Stimulated activated CD4-positive, alpha-beta T cell treated with anti-CD3 and anti-CD28 coated beads, TNF-alpha, amount 100 ng/mL, for 48 hours (primary cell): ENCODE measurements around the gene EPN3.

Source experiments
- DNase-seq, 3 donors: peaks; one replicate each; pipeline ENCODE4 v3.0.0-alpha.2; 2020; ENCODE audit warnings: low read depth in 3 of 3

The EPN3 gene

GRCh38 chr17:50549256-50549941 lies 16.9 kb downstream of the EPN3 start:
- DNase-seq = no peak

GRCh38 chr17:50549969-50550368 lies 17.4 kb downstream of the EPN3 start:
- DNase-seq = no peak

- no peak for DNase-seq
These were observed 18.3 kb downstream of the EPN3 start for GRCh38 chr17:50550661-50551432.

- no peak for DNase-seq
These were observed 18.9 kb downstream of the EPN3 start for GRCh38 chr17:50551433-50551815.

- no peak for DNase-seq
These were observed 19.3 kb downstream of the EPN3 start for GRCh38 chr17:50551884-50552283.

- no peak for DNase-seq
These were observed 21.7 kb downstream of the EPN3 start for GRCh38 chr17:50554201-50554600.

- DNase-seq = no peak
These were observed 24.3 kb downstream of the EPN3 start for GRCh38 chr17:50556803-50557202.

GRCh38 chr17:50557630-50558029 lies 25.1 kb downstream of the EPN3 start:
- no peak for DNase-seq

GRCh38 chr17:50558091-50558490 lies 25.6 kb downstream of the EPN3 start:
- no peak for DNase-seq

- no peak for DNase-seq
These were observed 26.0 kb downstream of the EPN3 start for GRCh38 chr17:50558581-50558940.

GRCh38 chr17:50558941-50559614 lies 26.5 kb downstream of the EPN3 start:
- DNase-seq = no peak

- DNase-seq = no peak
These were observed 27.2 kb downstream of the EPN3 start for GRCh38 chr17:50559674-50560184.

GRCh38 chr17:50560185-50560824 lies 27.8 kb downstream of the EPN3 start, which contains the start of gene CACNA1G:
Gene CACNA1G, plus strand, starts transcription at chr17:50560715. Its CDS starts 745 bp downstream, at chr17:50561460.
- peak; percentile 76 to 89 (median 80) for DNase-seq

- no peak for DNase-seq
These were observed 28.6 kb downstream of the EPN3 start for GRCh38 chr17:50560931-50561745.

GRCh38 chr17:50561746-50562141 lies 29.2 kb downstream of the EPN3 start:
- DNase-seq = no peak

GRCh38 chr17:50562242-50563091 lies 29.9 kb downstream of the EPN3 start:
- no peak for DNase-seq

GRCh38 chr17:50563092-50563511 lies 30.6 kb downstream of the EPN3 start:
- no peak for DNase-seq

GRCh38 chr17:50564916-50565315 lies 32.4 kb downstream of the EPN3 start:
- no peak for DNase-seq

GRCh38 chr17:50565402-50566350 lies 33.1 kb downstream of the EPN3 start:
- no peak for DNase-seq
